ENCODE results near the gene SPNS2. TPM values are rescaled to one million over a fixed set of nuclear protein-coding genes. Genes with fewer than 3 reads are reported as not detected.
A peak's percentile ranks its signal among the peaks of the same experiment; 100 is the strongest.
"Not testable (repeated sequence)": the region's sequence is repeated elsewhere in the genome, so short reads cannot be mapped to it uniquely, and the experiment has no call there.

Gene SPNS2
- polyA plus RNA-seq, 1 donor: 7.9 TPM

GRCh38 chr17:4573669-4574068, 75.0 kb downstream of the SPNS2 start:
- DNase-seq: no peak

- no peak for DNase-seq
Measured at GRCh38 chr17:4574448-4575045, 75.9 kb downstream of the SPNS2 start.

- no peak for DNase-seq
Measured at GRCh38 chr17:4576161-4576558, 77.5 kb downstream of the SPNS2 start.

- no peak for DNase-seq
Measured at GRCh38 chr17:4576729-4577322, 78.1 kb downstream of the SPNS2 start.

GRCh38 chr17:4577386-4577993, 78.8 kb downstream of the SPNS2 start:
- DNase-seq: no peak

GRCh38 chr17:4578349-4578748, 79.7 kb downstream of the SPNS2 start:
- not testable (repeated sequence) for DNase-seq

- no peak for DNase-seq
Measured at GRCh38 chr17:4579678-4580077, 81.0 kb downstream of the SPNS2 start.

GRCh38 chr17:4580291-4580690, 81.6 kb downstream of the SPNS2 start:
- DNase-seq: no peak

GRCh38 chr17:4582101-4582501, 83.4 kb downstream of the SPNS2 start:
- DNase-seq: no peak

GRCh38 chr17:4582691-4583090, 84.0 kb downstream of the SPNS2 start:
- DNase-seq: no peak

- no peak for DNase-seq
Measured at GRCh38 chr17:4583206-4583605, 84.5 kb downstream of the SPNS2 start.

- no peak for DNase-seq
Measured at GRCh38 chr17:4583782-4584100, 85.1 kb downstream of the SPNS2 start.

- peak; percentile 63 for DNase-seq
Measured at GRCh38 chr17:4584101-4584916, 85.6 kb downstream of the SPNS2 start, which contains the start of gene SMTNL2. Gene SMTNL2, plus strand, starts transcription at chr17:4584529. Its CDS starts 77 bp downstream, at chr17:4584606.

GRCh38 chr17:4584917-4585637, 86.4 kb downstream of the SPNS2 start:
- no peak for DNase-seq

GRCh38 chr17:4585638-4585994, 86.9 kb downstream of the SPNS2 start:
- DNase-seq: no peak

GRCh38 chr17:4586043-4586442, 87.4 kb downstream of the SPNS2 start:
- DNase-seq: no peak

- DNase-seq: no peak
Measured at GRCh38 chr17:4587195-4587594, 88.5 kb downstream of the SPNS2 start.

GRCh38 chr17:4587803-4588202, 89.1 kb downstream of the SPNS2 start:
- DNase-seq: no peak

GRCh38 chr17:4588391-4588790, 89.7 kb downstream of the SPNS2 start:
- DNase-seq: no peak
